Smooth muscle cell (in vitro differentiated cells): Measurements from ENCODE around the gene EIF2B5. TPM values are rescaled to one million over a fixed set of nuclear protein-coding genes. Genes with fewer than 3 reads are reported as not detected.
A peak's percentile ranks its signal among the peaks of the same experiment; 100 is the strongest.

Experiments used
- DNase-seq: peaks from one replicate; lab custom pipeline; 2025; ENCODE audit not compliant: unreplicated experiment; lab: John Stamatoyannopoulos, UW
- H2AFZ ChIP-seq: fragments of 200-600 bp; sonication (generic); 2 replicates; pipeline ENCODE4 v1.6.0; 2016; ENCODE audit warnings: antibody characterized with exemption, low read depth, mild to moderate bottlenecking
- H3F3A ChIP-seq: fragments of 200-600 bp; sonication (generic); 2 replicates; pipeline ENCODE4 v1.6.0; 2017; ENCODE audit warnings: antibody characterized with exemption, low read depth
- H3K27ac ChIP-seq: fragments of 200-600 bp; sonication (generic); 2 replicates; pipeline ENCODE4 v1.5.1; 2016; ENCODE audit warnings: low read depth, mild to moderate bottlenecking
- H3K27me3 ChIP-seq: fragments of 200-600 bp; sonication (generic); 2 replicates; pipeline ENCODE4 v1.6.1; 2016; ENCODE audit warnings: low read depth, mild to moderate bottlenecking
- H3K36me3 ChIP-seq: fragments of 200-600 bp; sonication (generic); 2 replicates; pipeline ENCODE4 v1.5.1; 2016; ENCODE audit warnings: low read depth
- H3K4me1 ChIP-seq: fragments of 200-600 bp; sonication (generic); 2 replicates; pipeline ENCODE4 v1.5.1; 2016; ENCODE audit warnings: low read depth
- H3K4me2 ChIP-seq: fragments of 200-600 bp; sonication (generic); 2 replicates; pipeline ENCODE4 v1.6.0; 2016; ENCODE audit warnings: mild to moderate bottlenecking
- H3K4me3 ChIP-seq: fragments of 200-600 bp; sonication (generic); 2 replicates; pipeline ENCODE4 v1.5.1; 2016; ENCODE audit warnings: mild to moderate bottlenecking
- H3K79me2 ChIP-seq: fragments of 200-600 bp; sonication (generic); 2 replicates; pipeline ENCODE4 v1.6.0; 2016; ENCODE audit warnings: low read depth, mild to moderate bottlenecking
- H3K9ac ChIP-seq: fragments of 200-600 bp; sonication (generic); 2 replicates; pipeline ENCODE4 v1.6.0; 2016; ENCODE audit warnings: low read depth
- H3K9me3 ChIP-seq: fragments of 200-600 bp; sonication (generic); replicated peaks from 2 replicates; pipeline ENCODE4 v1.5.1; 2016; ENCODE audit warnings: low read depth
- H4K20me1 ChIP-seq: fragments of 200-600 bp; sonication (generic); 2 replicates; pipeline ENCODE4 v1.6.0; 2016; ENCODE audit warnings: low read depth
- CTCF ChIP-seq: fragments of 200-600 bp; sonication (generic); IDR thresholded peaks from 2 replicates; pipeline ENCODE4 v1.5.1; 2017; ENCODE audit warnings: borderline replicate concordance, mild to moderate bottlenecking, antibody characterized with exemption; ENCODE audit not compliant: insufficient read depth, poor library complexity, severe bottlenecking
- WGBS: methylation state at CpG from one replicate; pipeline ENCODE4 v1.1.7; 2016; ENCODE audit warnings: low lambda C conversion rate; 5-methylcytosine and 5-hydroxymethylcytosine counted together
- polyA plus RNA-seq: library from polyadenylated mRNA; unstranded; fragments of >200 nt; fragmentation: Nextera tagmentation; extraction: Ambion mirVana; gene quantifications from 2 replicates; pipeline ENCODE4 v1.2.1, GENCODE V29; 2016
- total RNA-seq: library from RNA; depleted of rRNA; stranded (reverse); fragments of >200 nt; gene quantifications from 2 replicates; pipeline ENCODE4 v1.2.3, GENCODE V29; 2014

Gene EIF2B5
- total and polyA plus RNA-seq, 2 experiments from 2014 or later, result 25.3 to 32.3 TPM

GRCh38 chr3:184172681-184173373 is 37.7 kb downstream of the EIF2B5 start:
- peaks cover 25% of the 10 kb centered on the region for H4K20me1 ChIP-seq
- peaks cover 53% of the 10 kb centered on the region for H3F3A ChIP-seq
- H2AFZ ChIP-seq, result no peak overlapping the region
- no peaks in the 10 kb centered on the region for H3K9me3 ChIP-seq
- H3K9ac ChIP-seq, result no peak overlapping the region
- H3K27ac ChIP-seq, result peak overlapping the region; percentile 61
- no peak for TF ChIP-seq CTCF
- no peak overlapping the region for H3K4me2 ChIP-seq
- no peak overlapping the region for H3K4me3 ChIP-seq
- WGBS, result 79% methylated on average over 5 of the region's 5 CpGs
- DNase-seq, result no peak
- H3K27me3 ChIP-seq, result no peaks in the 10 kb centered on the region
- H3K4me1 ChIP-seq, result peaks cover 18% of the 10 kb centered on the region
- peaks cover 18% of the 10 kb centered on the region for H3K79me2 ChIP-seq
- H3K36me3 ChIP-seq, result no peaks in the 10 kb centered on the region

GRCh38 chr3:184173374-184173722 is 38.2 kb downstream of the EIF2B5 start:
- Histone ChIP-seq H3K4me1 (peaks cover 24% of the 10 kb centered on the region), H3F3A (peaks cover 53% of the 10 kb centered on the region), H3K4me2 (no peak overlapping the region), H3K9me3 (no peaks in the 10 kb centered on the region), H4K20me1 (peaks cover 26% of the 10 kb centered on the region), H3K4me3 (no peak overlapping the region), H2AFZ (no peak overlapping the region), H3K27me3 (no peaks in the 10 kb centered on the region), H3K79me2 (peaks cover 23% of the 10 kb centered on the region), H3K9ac (no peak overlapping the region), H3K27ac (peak overlapping the region; percentile 61), H3K36me3 (no peaks in the 10 kb centered on the region)
- 100% methylated on average over 2 of the region's 2 CpGs for WGBS
- no peak for TF ChIP-seq CTCF
- no peak for DNase-seq

GRCh38 chr3:184174284-184174645 is 39.1 kb downstream of the EIF2B5 start:
- no peak for DNase-seq
- peaks cover 33% of the 10 kb centered on the region for H3K79me2 ChIP-seq
- peak overlapping the region; percentile 61 for H3K27ac ChIP-seq
- H3K36me3 ChIP-seq, result no peaks in the 10 kb centered on the region
- H3K4me2 ChIP-seq, result no peak overlapping the region
- H3K27me3 ChIP-seq, result no peaks in the 10 kb centered on the region
- H3K4me1 ChIP-seq, result peaks cover 24% of the 10 kb centered on the region
- TF ChIP-seq CTCF, result no peak
- peaks cover 54% of the 10 kb centered on the region for H3F3A ChIP-seq
- peaks cover 33% of the 10 kb centered on the region for H4K20me1 ChIP-seq
- no peak overlapping the region for H3K4me3 ChIP-seq
- peak overlapping the region; percentile 13 for H3K9ac ChIP-seq
- no peaks in the 10 kb centered on the region for H3K9me3 ChIP-seq
- H2AFZ ChIP-seq, result no peak overlapping the region
- 19% methylated on average over 4 of the region's 4 CpGs for WGBS
